ENCODE data around the gene FAM47E.
"Not testable (repeated sequence)": the region's sequence is repeated elsewhere in the genome, so short reads cannot be mapped to it uniquely, and the experiment has no call there.

Gene FAM47E

GRCh38 chr4:76226418-76226817 lies 25.1 kb upstream of the FAM47E start:
- DNase-seq: no peak

- DNase-seq: no peak
Measured at GRCh38 chr4:76232681-76233080, 18.8 kb upstream of the FAM47E start.

DNA sequence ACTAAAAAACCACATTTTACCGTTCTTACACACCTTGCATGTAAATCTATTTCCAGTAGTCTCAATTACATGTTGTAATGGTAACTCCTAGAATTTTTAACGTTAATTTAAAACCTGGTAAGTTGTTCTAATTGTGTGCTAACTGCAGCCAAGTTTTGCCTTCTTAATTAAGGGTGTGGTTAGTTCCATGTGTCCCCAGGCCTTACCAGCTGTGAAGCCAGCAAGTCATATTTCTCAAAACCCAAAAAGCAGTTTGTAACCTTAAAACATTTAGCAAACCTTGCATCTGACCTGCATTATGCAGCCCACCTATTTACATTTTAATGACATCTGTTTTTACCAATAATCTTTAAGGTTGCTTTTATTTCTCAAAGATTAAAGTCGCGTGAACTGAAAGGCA lies 18.4 kb upstream of the FAM47E start:
- DNase-seq: no peak

DNA sequence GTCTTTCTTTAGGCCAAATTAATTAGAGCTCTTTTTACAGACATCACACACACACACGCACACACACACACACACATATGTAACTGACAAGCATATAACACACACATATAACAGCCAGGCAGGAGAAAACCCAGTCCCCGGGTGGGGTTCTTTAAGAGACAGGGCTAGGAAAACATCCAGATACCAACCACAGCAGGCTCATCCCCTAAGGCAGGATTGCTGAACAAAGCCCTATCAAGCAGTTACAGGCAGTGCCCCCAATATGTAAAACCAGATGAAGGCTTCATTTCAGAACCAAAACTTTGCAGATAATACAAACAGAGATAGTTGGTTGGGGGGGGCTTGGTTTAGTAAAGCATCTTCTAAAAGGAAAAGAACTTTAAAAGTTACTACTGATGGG lies 18.0 kb upstream of the FAM47E start:
- no peak for DNase-seq

GRCh38 chr4:76233967-76234678 lies 17.4 kb upstream of the FAM47E start:
- DNase-seq: no peak

GRCh38 chr4:76234679-76235044 lies 16.9 kb upstream of the FAM47E start:
- DNase-seq: no peak

DNA sequence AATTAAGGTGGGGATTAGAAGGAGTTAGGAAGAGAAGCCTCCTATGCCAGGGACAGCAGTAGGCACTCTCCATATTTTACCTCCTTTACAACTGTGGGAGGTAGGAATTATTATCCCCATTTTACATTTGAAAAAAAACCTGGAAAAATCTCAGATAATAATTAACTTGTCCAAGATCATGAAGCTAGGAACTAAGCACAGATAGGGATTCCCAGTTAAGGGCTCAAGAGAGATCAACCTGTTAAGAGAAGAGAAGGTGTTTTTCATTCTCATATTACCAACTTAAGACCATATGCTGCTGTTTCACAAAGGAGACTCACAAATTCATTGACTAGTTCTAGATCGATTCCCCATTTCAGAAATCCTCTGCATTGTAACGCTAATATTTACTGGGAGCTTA lies 16.1 kb upstream of the FAM47E start:
- no peak for DNase-seq

- no peak for DNase-seq
Measured at GRCh38 chr4:76235915-76236314, 15.6 kb upstream of the FAM47E start.

DNA sequence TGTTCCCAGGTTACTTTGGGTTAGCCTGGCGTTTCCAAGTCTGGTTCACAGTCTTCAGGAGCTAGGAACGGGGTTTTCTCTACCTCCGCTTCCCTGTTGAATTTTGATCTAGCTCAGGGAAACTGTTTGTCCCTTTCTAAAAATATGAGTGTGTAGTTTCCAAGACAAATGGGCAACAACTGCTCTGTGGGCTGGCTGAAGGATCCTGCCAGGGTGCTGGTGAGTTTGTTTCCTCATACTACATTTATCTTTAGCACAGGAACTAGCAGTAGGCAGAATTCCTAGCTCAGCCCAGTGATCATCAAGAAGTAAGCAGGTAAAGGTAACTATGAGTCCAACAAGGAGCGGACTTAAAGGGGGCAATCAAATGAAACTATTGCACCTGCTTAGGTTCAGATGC lies 13.3 kb upstream of the FAM47E start:
- DNase-seq: no peak

DNA sequence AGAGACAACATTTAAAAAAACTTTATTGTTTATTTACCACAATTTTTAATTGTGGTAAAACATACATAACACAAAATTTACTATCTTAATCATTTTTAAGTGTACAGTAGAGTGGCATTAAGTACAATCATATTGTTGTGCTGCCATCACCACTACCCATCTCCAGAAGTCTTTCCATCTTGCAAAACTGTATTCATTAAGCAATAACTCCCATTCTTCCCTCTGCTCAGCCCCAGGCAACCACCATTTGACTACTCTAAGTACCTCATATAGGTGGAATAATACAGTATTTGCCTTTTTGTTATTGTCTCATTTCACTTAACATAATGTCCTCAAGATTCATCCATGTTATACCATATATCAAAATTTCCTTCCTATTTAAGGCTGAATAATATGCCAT lies 12.8 kb upstream of the FAM47E start:
- no peak for DNase-seq

- DNase-seq: no peak
Measured at GRCh38 chr4:76240236-76240635, 11.3 kb upstream of the FAM47E start.

DNA sequence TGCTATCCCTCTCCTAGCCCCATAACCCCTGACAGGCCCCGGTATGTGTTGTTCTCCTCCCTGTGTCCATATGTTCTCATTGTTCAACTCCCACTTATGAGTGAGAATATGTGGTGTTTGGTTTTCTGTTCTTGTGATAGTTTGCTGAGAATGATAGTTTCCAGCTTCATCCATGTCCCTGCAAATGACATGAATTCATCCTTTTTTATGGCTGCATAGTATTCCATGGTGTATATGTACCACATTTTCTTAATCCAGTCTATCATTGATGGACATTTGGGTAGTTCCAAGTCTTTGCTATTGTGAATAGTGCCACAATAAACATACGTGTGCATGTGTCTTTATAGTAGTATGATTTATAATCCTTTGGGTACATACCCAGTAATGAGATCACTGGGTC lies 7.6 kb upstream of the FAM47E start:
- DNase-seq: not testable (repeated sequence)

DNA sequence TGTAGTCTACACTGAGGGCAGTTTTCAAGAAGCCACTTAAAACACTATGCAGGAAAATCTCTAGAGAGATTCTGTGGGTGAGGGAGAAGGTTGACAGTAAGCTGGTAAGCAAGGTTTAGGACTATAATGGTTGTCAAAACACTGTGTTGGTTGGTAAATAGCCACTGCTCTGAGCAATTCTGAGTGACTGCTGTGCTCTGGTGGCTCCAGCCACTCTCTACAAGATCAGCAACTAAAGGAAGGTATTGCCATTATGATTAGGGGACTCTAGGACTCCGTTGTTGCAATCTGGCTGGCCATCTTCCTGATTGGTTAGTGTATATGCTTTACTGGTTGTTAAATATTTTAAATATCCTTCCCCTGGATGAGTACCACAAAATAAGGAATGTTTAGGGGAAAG lies 5.5 kb upstream of the FAM47E start:
- DNase-seq: no peak

DNA sequence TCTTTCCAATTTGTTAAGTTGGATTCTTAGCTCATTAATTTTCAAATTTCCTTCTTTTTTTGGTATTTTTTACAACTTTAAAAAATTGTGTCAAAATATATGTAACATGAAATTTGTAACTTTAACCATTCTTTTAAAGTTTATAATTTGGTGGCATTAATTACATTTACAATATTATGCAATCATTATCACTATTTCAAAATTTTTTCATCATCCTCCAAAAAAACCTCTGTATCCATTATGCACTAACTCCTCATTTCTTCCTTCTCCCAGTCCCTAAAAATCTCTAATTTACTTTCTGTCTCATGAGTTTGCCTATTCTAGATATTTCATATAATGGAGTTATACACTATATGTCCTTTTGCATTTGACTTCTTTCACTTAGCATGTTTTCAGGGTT lies 4.7 kb upstream of the FAM47E start:
- DNase-seq: no peak

DNA sequence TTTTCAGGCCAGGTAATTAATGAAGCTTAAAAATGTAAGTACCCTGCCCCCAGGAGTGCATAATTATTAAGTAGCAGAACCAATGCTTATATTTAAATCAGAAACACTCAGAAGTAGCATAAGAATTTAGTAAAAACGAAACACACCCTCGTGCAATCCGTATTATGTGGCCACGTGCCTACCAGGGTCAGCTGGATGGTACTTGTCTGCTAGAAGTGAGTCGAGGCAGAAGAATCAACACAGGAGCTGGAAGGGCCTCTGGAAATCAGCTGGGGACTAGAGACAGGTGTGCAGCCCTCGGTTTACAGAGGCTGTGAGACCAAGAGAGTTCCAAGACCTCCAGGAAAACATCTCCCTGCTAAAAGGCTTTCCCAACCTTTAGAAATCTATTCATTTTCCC lies 559 bp upstream of the FAM47E start:
- no peak for DNase-seq

DNA sequence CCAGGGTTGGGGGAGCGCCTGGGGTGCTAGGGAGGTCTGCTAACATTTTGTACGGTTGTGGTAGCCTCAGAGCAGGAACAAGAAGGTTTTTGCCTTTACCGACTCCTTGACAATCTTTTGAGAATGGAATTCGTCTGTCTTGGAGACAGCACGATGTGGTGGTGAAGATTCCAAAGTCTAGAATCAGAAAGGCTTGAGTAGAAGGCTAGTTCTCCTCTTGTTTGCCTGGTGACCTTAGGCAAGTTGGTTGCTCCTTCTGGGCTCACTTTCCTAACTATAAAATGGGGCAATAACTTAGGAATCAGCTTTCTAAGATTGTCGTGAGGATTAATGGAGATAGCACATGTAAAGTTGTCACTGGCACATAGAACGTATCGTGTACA lies 741 bp downstream of the FAM47E start:
- DNase-seq: no peak

- DNase-seq: no peak
Measured at GRCh38 chr4:76253511-76253910, 2.0 kb downstream of the FAM47E start.

DNA sequence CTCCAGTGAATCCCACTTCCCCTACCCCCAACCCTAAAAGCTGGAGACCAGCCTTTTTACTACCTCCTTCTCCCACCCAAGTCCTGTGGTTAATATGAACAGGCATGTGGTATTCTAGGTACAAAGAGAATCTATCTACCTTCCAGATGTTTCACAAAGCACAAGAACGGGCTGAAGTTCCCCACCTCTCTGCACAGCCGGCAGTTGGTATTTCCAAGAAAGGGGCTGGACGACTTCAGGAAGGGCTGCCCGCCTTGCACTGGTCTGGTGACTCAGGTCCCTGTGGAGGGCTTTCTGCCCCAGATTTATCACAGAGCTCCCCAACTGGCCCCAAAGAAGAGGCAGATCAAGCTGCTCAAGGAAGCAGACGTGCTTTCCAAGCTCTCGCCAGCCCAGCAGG lies 4.5 kb downstream of the FAM47E start:
- no peak for DNase-seq

GRCh38 chr4:76256968-76257367 lies 5.4 kb downstream of the FAM47E start:
- no peak for DNase-seq

DNA sequence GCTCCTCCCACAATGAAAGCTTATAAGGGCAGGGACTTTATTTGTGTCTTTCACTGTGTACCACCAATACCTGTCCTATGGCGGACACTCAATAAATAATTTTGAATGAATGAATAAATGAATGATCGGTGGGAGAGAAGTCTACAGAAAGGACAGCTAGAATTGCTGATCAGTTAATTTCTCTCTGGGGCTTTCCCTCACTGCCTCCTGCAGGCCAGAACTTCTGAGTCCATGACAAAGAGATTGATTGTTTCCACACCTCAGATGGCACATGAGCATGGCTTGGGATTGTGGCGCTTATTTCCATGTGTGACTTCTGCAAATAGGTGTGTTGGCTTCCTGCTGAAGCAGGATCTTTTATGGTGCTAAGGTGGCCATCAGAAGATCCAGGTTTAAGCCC lies 6.3 kb downstream of the FAM47E start:
- DNase-seq: no peak

- DNase-seq: no peak
Measured at GRCh38 chr4:76260571-76260970, 9.1 kb downstream of the FAM47E start.

DNA sequence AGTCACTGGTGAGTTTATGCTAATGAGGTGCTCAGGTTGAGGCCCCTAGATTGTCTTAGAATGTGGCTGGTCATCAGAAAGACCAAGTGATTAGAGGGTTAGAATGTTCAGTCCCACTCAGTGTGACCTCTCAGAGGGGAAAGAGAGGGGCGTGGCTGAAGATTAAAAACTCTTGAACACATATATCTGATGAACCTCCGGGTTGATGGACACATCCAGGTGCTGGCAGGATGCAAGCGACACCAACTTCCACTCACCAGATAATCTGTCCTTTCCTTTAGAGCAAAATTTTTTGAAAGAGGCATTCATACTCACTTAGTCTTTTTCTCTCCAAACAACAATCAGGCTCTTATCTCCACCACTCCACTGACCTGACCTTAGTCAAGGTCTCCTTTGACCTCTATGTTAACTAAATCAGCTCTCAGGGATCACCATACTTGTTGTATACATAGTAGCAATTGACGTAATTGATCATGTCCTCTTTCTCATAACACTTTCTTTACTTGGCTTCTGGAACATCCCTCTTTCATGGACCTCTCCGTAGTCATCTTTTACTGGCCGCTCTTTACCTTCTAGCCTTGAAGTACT lies 14.2 kb downstream of the FAM47E start:
- no peak for DNase-seq

DNA sequence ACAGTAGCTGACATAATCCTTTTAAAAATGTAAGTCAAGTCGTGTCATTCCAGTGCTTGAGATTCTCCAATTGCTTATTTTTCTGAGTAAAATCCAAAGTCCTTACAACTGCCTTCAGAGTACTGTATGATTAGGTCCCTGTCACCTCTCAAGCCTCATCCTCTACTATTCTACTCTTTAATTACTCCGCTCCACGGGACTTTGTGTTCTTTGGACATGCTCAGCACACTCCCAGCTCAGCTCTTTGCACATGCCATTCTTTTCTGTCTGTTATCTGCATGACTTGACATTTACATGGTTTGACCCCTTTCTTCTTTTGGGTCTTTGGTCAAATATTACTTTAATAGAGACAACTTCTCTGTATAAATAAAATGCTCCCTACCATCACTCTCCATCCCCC lies 15.1 kb downstream of the FAM47E start:
- no peak for DNase-seq

DNA sequence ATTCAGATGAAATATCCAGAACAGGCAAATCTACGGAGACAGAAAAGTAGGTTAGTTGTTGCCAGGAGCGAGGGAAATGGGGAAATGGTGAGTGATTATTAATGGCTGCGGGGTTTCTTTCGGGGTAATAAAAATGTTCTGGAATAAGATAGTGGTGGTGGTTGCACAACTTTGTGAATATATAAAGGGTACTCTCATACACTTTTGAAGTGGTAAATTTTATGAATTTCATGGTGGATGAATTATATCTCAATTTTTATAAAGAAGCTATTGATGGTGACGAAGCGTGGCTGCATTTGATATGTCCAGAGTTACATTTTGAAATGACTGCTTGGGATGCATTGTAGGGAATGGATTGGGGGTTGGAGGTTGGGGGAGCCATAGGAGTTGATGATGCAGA lies 16.3 kb downstream of the FAM47E start:
- DNase-seq: no peak

Measured in NCI-H1694 treated with DMSO at 0.1 percent for 48 hours (cell line).